Naive thymus-derived CD4-positive, alpha-beta T cell (primary cell): ENCODE results near the gene ARPC1B. TPM values are rescaled to one million over a fixed set of nuclear protein-coding genes. Genes with fewer than 3 reads are reported as not detected.

Experiments
- ATAC-seq: fragments of 150-1000 bp; cut with Tn5 transposase; 2 replicates; pipeline ENCODE4 v1.10.0; 2021; ENCODE audit warnings: mild to moderate bottlenecking, moderate library complexity
- CTCF ChIA-PET: fragments of 350-600 bp; sonication (Branson Sonifier 250); formaldehyde crosslinking; loops from one replicate; lab custom pipeline; 2021; ENCODE audit warnings: antibody characterized with exemption; lab: Charles Lee
- POLR2A ChIA-PET: fragments of 350-600 bp; sonication (Branson Sonifier 250); formaldehyde crosslinking; loops from one replicate; lab custom pipeline; 2021; ENCODE audit warnings: antibody characterized with exemption, inconsistent platforms; lab: Charles Lee
- DNase-seq, 9 donors: peaks; one replicate each; pipeline versions ENCODE4 v3.0.0 to v3.0.0-alpha.2; 2020 to 2022; ENCODE audit warnings: mixed read lengths in 1 of 9
- H3K27ac ChIP-seq: one replicate; pipeline ENCODE4 v1.7.0; 2013; ENCODE audit warnings: mild to moderate bottlenecking, low read depth, low read length, moderate library complexity
- H3K27me3 ChIP-seq, 2 donors: one replicate each; pipeline ENCODE4 v1.7.0; 2013; ENCODE audit warnings: low read length in 2 of 2, mild to moderate bottlenecking in 2 of 2, moderate library complexity in 2 of 2; ENCODE audit not compliant: control insufficient read depth in 2 of 2, insufficient read depth in 2 of 2
- H3K36me3 ChIP-seq, 3 experiments: 1 replicate in 2 of 3; 2 replicates in 1 of 3; pipeline ENCODE4 v1.7.0; 2013; ENCODE audit warnings: low read length in 3 of 3, mild to moderate bottlenecking in 3 of 3, moderate library complexity in 1 of 3; ENCODE audit not compliant: insufficient read depth in 3 of 3, control insufficient read depth in 2 of 3
- H3K4me1 ChIP-seq, 2 donors: one replicate each; pipeline ENCODE4 v1.7.0; 2013; ENCODE audit warnings: low read length in 2 of 2, mild to moderate bottlenecking in 2 of 2, moderate library complexity in 1 of 2; ENCODE audit not compliant: control insufficient read depth in 2 of 2, insufficient read depth in 2 of 2
- H3K4me3 ChIP-seq: 2 replicates; pipeline ENCODE4 v1.7.0; 2013; ENCODE audit warnings: mild to moderate bottlenecking, low read length
- H3K9me3 ChIP-seq, 3 experiments: 1 replicate in 2 of 3; 2 replicates in 1 of 3; pipeline ENCODE4 v1.7.0; 2013; ENCODE audit warnings: low read length in 3 of 3; ENCODE audit not compliant: control insufficient read depth in 2 of 3
- H3K27ac Mint-ChIP-seq, 9 donors: one replicate each; pipeline ENCODE4 v1.8.0; 2020 to 2022; ENCODE audit warnings: mixed read lengths in 9 of 9, mild to moderate bottlenecking in 8 of 9, moderate library complexity in 5 of 9, inconsistent platforms in 2 of 9
- H3K27me3 Mint-ChIP-seq, 5 donors: one replicate each; pipeline ENCODE4 v1.8.0; 2021 to 2022; ENCODE audit warnings: mixed read lengths in 5 of 5, mild to moderate bottlenecking in 1 of 5
- H3K36me3 Mint-ChIP-seq, 5 donors: one replicate each; pipeline ENCODE4 v1.8.0; 2020 to 2022; ENCODE audit warnings: mixed read lengths in 5 of 5, mild to moderate bottlenecking in 3 of 5, inconsistent platforms in 1 of 5
- H3K4me1 Mint-ChIP-seq, 7 donors: one replicate each; pipeline ENCODE4 v1.8.0; 2020 to 2022; ENCODE audit warnings: mixed read lengths in 7 of 7, mild to moderate bottlenecking in 3 of 7, inconsistent platforms in 1 of 7
- H3K4me3 Mint-ChIP-seq, 10 donors: one replicate each; pipeline ENCODE4 v1.8.0; 2020 to 2022; ENCODE audit warnings: mild to moderate bottlenecking in 10 of 10, mixed read lengths in 10 of 10, moderate library complexity in 6 of 10, inconsistent platforms in 2 of 10
- H3K9me3 Mint-ChIP-seq, 11 donors: one replicate each; pipeline ENCODE4 v1.8.0; 2020 to 2022; ENCODE audit warnings: mixed read lengths in 11 of 11, mild to moderate bottlenecking in 4 of 11, inconsistent platforms in 1 of 11, moderate library complexity in 1 of 11
- intact Hi-C, 2 donors: fragments of 100-400 bp; cut with micrococcal nuclease; formaldehyde crosslinking; loops; one replicate each; pipeline ENCODE4 v1.15.1; 2023
- polyA plus RNA-seq, 2 donors: library from polyadenylated mRNA; unstranded; fragments of 300-500 nt; fragmentation: Illumina TruSeq; gene quantifications; one replicate each; pipeline ENCODE4 v1.2.3, GENCODE V29; 2021
- total RNA-seq, 6 experiments: library from RNA in 5 of 6; stranded (reverse) in 5 of 6; gene quantifications; 1 replicate in 5 of 6; 2 replicates in 1 of 6; pipeline ENCODE4 v1.2.3 and lab custom pipeline; 2021 to 2026

Gene ARPC1B
- total and polyA plus RNA-seq, 7 experiments from 2014 or later = 88.1 to 575 (median 217) TPM

GRCh38 chr7:99407872-99408378 lies 33.4 kb downstream of the ARPC1B start:
- H3K36me3 ChIP-seq = peaks cover 18 to 49% (median 19%) of the 10 kb centered on the region in 3 experiments
- no peaks in the 10 kb centered on the region for H3K9me3 ChIP-seq
- Mint-ChIP-seq H3K36me3 (peaks cover 10 to 28% (median 15%) of the 10 kb centered on the region in 5 donors), H3K27me3 (no peaks in the 10 kb centered on the region), H3K27ac (peak overlapping the region; percentile 94 to 98 (median 97)), H3K4me3 (peak overlapping the region; percentile 91 to 98 (median 96)), H3K4me1 (peaks cover 41 to 69% (median 45%) of the 10 kb centered on the region in 7 donors), H3K9me3 (peaks cover 0 to 4% (median 0%) of the 10 kb centered on the region in 11 donors)
- H3K27ac ChIP-seq = peak overlapping the region; percentile 93
- DNase-seq (peak in 6 of 9 donors; percentile 10 to 31 (median 19)), ATAC-seq (no peak)
- peak overlapping the region; percentile 89 for H3K4me3 ChIP-seq
- peaks cover 26 to 37% of the 10 kb centered on the region in 2 donors for H3K4me1 ChIP-seq
- intact Hi-C loops = loop anchor here (1.0 to 10.0 kb wide), 19 partner anchors 15 to 677 kb away; partner anchors contain the start of genes ARPC1A (in 2 of the 2), ARPC1B (in 2 of the 2), ATP5MF (in 2 of the 2) and ZNF3 (in 2 of the 2)
- no peaks in the 10 kb centered on the region for H3K27me3 ChIP-seq
- ChIA-PET CTCF (interaction anchor here (0.6 to 0.9 kb wide), 2 partner anchors 17 to 59 kb away, joined by 3 to 4 read pairs; no protein-coding TSS in a partner anchor), POLR2A (interaction anchor here (0.5 to 5.0 kb wide), 17 partner anchors 9 to 1021 kb away, joined by 3 to 62 read pairs (median 6); partner anchors contain the start of genes ARPC1A, ARPC1B, CPSF4 and MEPCE)

GRCh38 chr7:99408379-99409191 lies 34.1 kb downstream of the ARPC1B start, which contains the start of the genes BUD31 and PDAP1:
Gene BUD31, plus strand, starts transcription at chr7:99408969. Its CDS starts 2,124 bp downstream, at chr7:99411093.
Gene PDAP1, minus strand, starts transcription at chr7:99408597. Its CDS starts 49 bp downstream, at chr7:99408548.
- DNase-seq (peak; percentile 92 to 100 (median 98)), ATAC-seq (peak; percentile 96)
- Histone ChIP-seq H3K27ac (peak within 1 kb of the TSS; percentile 93), H3K36me3 (peaks cover 16 to 49% (median 18%) of the 10 kb centered on the region in 3 experiments), H3K4me3 (peak within 1 kb of the TSS; percentile 89), H3K9me3 (no peaks in the 10 kb centered on the region), H3K4me1 (peaks cover 26 to 37% of the 10 kb centered on the region in 2 donors), H3K27me3 (no peaks in the 10 kb centered on the region)
- CTCF ChIA-PET = interaction anchor here (0.5 to 1.3 kb wide), 11 partner anchors 16 to 1677 kb away, joined by 3 to 11 read pairs (median 3); partner anchors contain the start of gene TRIM56
- H3K4me3 Mint-ChIP-seq = peak within 1 kb of the TSS; percentile 91 to 98 (median 96)
- POLR2A ChIA-PET = interaction anchor here (0.7 to 5.0 kb wide), 21 partner anchors 9 to 1021 kb away, joined by 3 to 62 read pairs (median 6); partner anchors contain the start of genes ARPC1A, ARPC1B, CPSF4 and MEPCE
- peak within 1 kb of the TSS; percentile 94 to 98 (median 97) for H3K27ac Mint-ChIP-seq
- intact Hi-C loops = loop anchor here (1.0 to 10.0 kb wide), 19 partner anchors 15 to 676 kb away; partner anchors contain the start of genes ARPC1A (in 2 of the 2), ARPC1B (in 2 of the 2), ATP5MF (in 2 of the 2) and CPSF4 (in 2 of the 2)
- peaks cover 4 to 26% (median 13%) of the 10 kb centered on the region in 5 donors for H3K36me3 Mint-ChIP-seq
- no peaks in the 10 kb centered on the region for H3K27me3 Mint-ChIP-seq
- peaks cover 0 to 2% (median 0%) of the 10 kb centered on the region in 11 donors for H3K9me3 Mint-ChIP-seq
- peaks cover 37 to 67% (median 50%) of the 10 kb centered on the region in 7 donors for H3K4me1 Mint-ChIP-seq

GRCh38 chr7:99409192-99409572 lies 34.7 kb downstream of the ARPC1B start:
- Mint-ChIP-seq H3K4me1 (peaks cover 34 to 64% (median 45%) of the 10 kb centered on the region in 7 donors), H3K27ac (peak overlapping the region; percentile 94 to 97 (median 97)), H3K9me3 (peaks cover 0 to 2% (median 0%) of the 10 kb centered on the region in 11 donors), H3K36me3 (peaks cover 4 to 21% (median 13%) of the 10 kb centered on the region in 5 donors), H3K4me3 (peak overlapping the region; percentile 91 to 98 (median 96)), H3K27me3 (no peaks in the 10 kb centered on the region)
- intact Hi-C loops = loop anchor here (1.0 to 10.0 kb wide), 9 partner anchors 29 to 676 kb away; partner anchors contain the start of genes ZNF3 (in 2 of the 2), ZSCAN25 (in 2 of the 2), ARPC1B (in 1 of the 2) and COPS6 (in 1 of the 2)
- peak in 4 of 9 donors; percentile 17 to 28 (median 27) for DNase-seq
- Histone ChIP-seq H3K27me3 (no peaks in the 10 kb centered on the region), H3K4me3 (peak overlapping the region; percentile 89), H3K9me3 (no peaks in the 10 kb centered on the region), H3K27ac (peak overlapping the region; percentile 93), H3K36me3 (peaks cover 16 to 46% (median 18%) of the 10 kb centered on the region in 3 experiments), H3K4me1 (peaks cover 26 to 37% of the 10 kb centered on the region in 2 donors)
- POLR2A ChIA-PET = interaction anchor here (0.7 to 5.0 kb wide), 18 partner anchors 10 to 1020 kb away, joined by 3 to 62 read pairs (median 6); partner anchors contain the start of genes ARPC1A, ARPC1B, CPSF4 and MEPCE
- ATAC-seq = peak; percentile 23
- CTCF ChIA-PET = interaction anchor here (0.5 to 1.3 kb wide), 7 partner anchors 16 to 171 kb away, joined by 3 to 11 read pairs (median 3); no protein-coding TSS in a partner anchor

- H3K4me3 ChIP-seq = peak overlapping the region; percentile 89
- DNase-seq (no peak), ATAC-seq (no peak)
- peaks cover 0 to 2% (median 0%) of the 10 kb centered on the region in 11 donors for H3K9me3 Mint-ChIP-seq
- H3K27me3 ChIP-seq = no peaks in the 10 kb centered on the region
- peaks cover 32 to 61% (median 43%) of the 10 kb centered on the region in 7 donors for H3K4me1 Mint-ChIP-seq
- peak overlapping the region; percentile 93 for H3K27ac ChIP-seq
- H3K4me1 ChIP-seq = peaks cover 26 to 37% of the 10 kb centered on the region in 2 donors
- peak overlapping the region; percentile 91 to 98 (median 96) for H3K4me3 Mint-ChIP-seq
- peaks cover 6 to 17% (median 14%) of the 10 kb centered on the region in 5 donors for H3K36me3 Mint-ChIP-seq
- peaks cover 16 to 46% (median 18%) of the 10 kb centered on the region in 3 experiments for H3K36me3 ChIP-seq
- POLR2A ChIA-PET = interaction anchor here (1.3 to 5.0 kb wide), 7 partner anchors 11 to 530 kb away, joined by 4 to 62 read pairs (median 25); partner anchors contain the start of genes ARPC1A, ARPC1B and ZNF394
- peak overlapping the region; percentile 94 to 97 (median 97) for H3K27ac Mint-ChIP-seq
- intact Hi-C loops = loop anchor here (1.0 to 10.0 kb wide), 9 partner anchors 28 to 675 kb away; partner anchors contain the start of genes ZNF3 (in 2 of the 2), ZSCAN25 (in 2 of the 2), ARPC1B (in 1 of the 2) and COPS6 (in 1 of the 2)
- H3K27me3 Mint-ChIP-seq = no peaks in the 10 kb centered on the region
- CTCF ChIA-PET = interaction anchor here (0.9 to 1.1 kb wide), 2 partner anchors 48 to 50 kb away, joined by 3 read pairs; no protein-coding TSS in a partner anchor
- H3K9me3 ChIP-seq = no peaks in the 10 kb centered on the region
Observed at GRCh38 chr7:99409806-99410205, 35.3 kb downstream of the ARPC1B start.

- ATAC-seq = no peak
- Histone ChIP-seq H3K27me3 (no peaks in the 10 kb centered on the region), H3K36me3 (peaks cover 16 to 51% (median 18%) of the 10 kb centered on the region in 3 experiments), H3K4me1 (peaks cover 26 to 35% of the 10 kb centered on the region in 2 donors), H3K4me3 (no peak overlapping the region), H3K27ac (peak overlapping the region; percentile 93), H3K9me3 (no peaks in the 10 kb centered on the region)
- peak overlapping the region; percentile 41 to 97 (median 94) for H3K27ac Mint-ChIP-seq
- ChIA-PET CTCF (no interaction called here), POLR2A (interaction anchor here (0.5 to 5.0 kb wide), 4 partner anchors 12 to 146 kb away, joined by 3 to 62 read pairs (median 4); partner anchors contain the start of gene ARPC1B)
- no peaks in the 10 kb centered on the region for H3K27me3 Mint-ChIP-seq
- H3K4me1 Mint-ChIP-seq = peaks cover 37 to 61% (median 44%) of the 10 kb centered on the region in 7 donors
- peaks cover 0 to 2% (median 0%) of the 10 kb centered on the region in 11 donors for H3K9me3 Mint-ChIP-seq
- peak overlapping the region; percentile 91 to 98 (median 96) for H3K4me3 Mint-ChIP-seq
- DNase-seq = no peak
- H3K36me3 Mint-ChIP-seq = peaks cover 7 to 23% (median 19%) of the 10 kb centered on the region in 5 donors
- intact Hi-C loops = no loop called here
Observed at GRCh38 chr7:99410635-99411034, 36.1 kb downstream of the ARPC1B start.
